Chondrocyte (in vitro differentiated cells): Measurements from ENCODE around the gene RPAIN. TPM values are rescaled to one million over a fixed set of nuclear protein-coding genes. Genes with fewer than 3 reads are reported as not detected.
A peak's percentile ranks its signal among the peaks of the same experiment; 100 is the strongest.

Experiments used
- DNase-seq: peaks from one replicate; pipeline ENCODE4 v3.0.0; 2021; ENCODE audit warnings: mixed read lengths, low spot score
- H3K27ac Mint-ChIP-seq: one replicate; pipeline ENCODE4 v1.8.0; 2021; ENCODE audit warnings: mild to moderate bottlenecking, moderate library complexity, mixed read lengths; ENCODE audit not compliant: unreplicated experiment
- H3K27me3 Mint-ChIP-seq: 2 replicates; pipeline ENCODE4 v1.8.0; 2021; ENCODE audit warnings: low read depth, mixed read lengths
- H3K36me3 Mint-ChIP-seq: 2 replicates; pipeline ENCODE4 v1.8.0; 2021; ENCODE audit warnings: low read depth, mixed read lengths
- H3K4me1 Mint-ChIP-seq: 2 replicates; pipeline ENCODE4 v1.8.0; 2021; ENCODE audit warnings: low read depth, mild to moderate bottlenecking, mixed read lengths
- H3K4me3 Mint-ChIP-seq: one replicate; pipeline ENCODE4 v1.8.0; 2021; ENCODE audit warnings: mild to moderate bottlenecking, moderate library complexity, mixed read lengths; ENCODE audit not compliant: unreplicated experiment
- H3K9me3 Mint-ChIP-seq: 2 replicates; pipeline ENCODE4 v1.8.0; 2021; ENCODE audit warnings: low read depth, mixed read lengths
- total RNA-seq: library from RNA; stranded (reverse); gene quantifications from 3 replicates; pipeline ENCODE4 v1.2.1, GENCODE V29; 2021
- TF ChIP-seq, protein P1 (sequence below): fragments of 200-600 bp; sonication (generic); IDR thresholded peaks from 2 replicates; pipeline ENCODE4 v1.5.0; 2021; ENCODE audit warnings: antibody characterized with exemption, mild to moderate bottlenecking, moderate library complexity

Gene RPAIN
- total RNA-seq, 1 donor from 2014 or later: 35.1 TPM

DNA sequence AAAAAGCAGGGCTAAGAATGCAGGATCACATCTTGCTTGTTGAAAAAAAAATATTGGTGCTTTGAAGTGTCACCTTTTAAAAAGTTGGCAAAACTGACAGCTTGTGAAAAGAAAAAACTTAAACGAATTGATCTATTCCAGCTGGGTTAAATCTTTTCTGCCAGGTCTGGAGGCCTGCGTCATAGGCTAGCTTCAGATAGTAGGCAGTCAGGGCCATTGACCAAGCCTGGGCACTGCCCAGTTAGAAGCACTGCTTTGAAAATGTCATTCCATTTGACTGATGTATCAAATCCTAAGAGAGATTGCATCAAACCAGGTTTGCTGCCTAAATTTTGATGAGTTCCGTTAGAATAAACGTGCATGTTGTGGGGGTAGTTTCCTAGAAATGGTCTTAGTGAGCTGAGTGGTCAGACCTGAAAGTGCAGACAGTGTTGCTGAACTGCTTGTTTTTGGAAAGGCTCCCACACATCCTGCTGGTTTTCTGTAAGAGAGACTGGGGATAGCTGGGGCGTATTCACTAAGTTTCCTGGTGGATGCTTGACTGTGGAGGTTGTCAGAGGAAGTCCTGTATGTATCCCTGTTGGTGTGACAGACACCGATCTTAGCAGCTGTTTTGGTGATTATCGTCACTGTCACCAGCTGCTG lies 39.4 kb upstream of the RPAIN start:
- Mint-ChIP-seq H3K4me3 (no peak overlapping the region), H3K36me3 (peaks cover 43% of the 10 kb centered on the region), H3K27ac (peak overlapping the region; percentile 28), H3K4me1 (peaks cover 3% of the 10 kb centered on the region), H3K27me3 (no peaks in the 10 kb centered on the region), H3K9me3 (no peaks in the 10 kb centered on the region)
- TF ChIP-seq, protein P1, sequence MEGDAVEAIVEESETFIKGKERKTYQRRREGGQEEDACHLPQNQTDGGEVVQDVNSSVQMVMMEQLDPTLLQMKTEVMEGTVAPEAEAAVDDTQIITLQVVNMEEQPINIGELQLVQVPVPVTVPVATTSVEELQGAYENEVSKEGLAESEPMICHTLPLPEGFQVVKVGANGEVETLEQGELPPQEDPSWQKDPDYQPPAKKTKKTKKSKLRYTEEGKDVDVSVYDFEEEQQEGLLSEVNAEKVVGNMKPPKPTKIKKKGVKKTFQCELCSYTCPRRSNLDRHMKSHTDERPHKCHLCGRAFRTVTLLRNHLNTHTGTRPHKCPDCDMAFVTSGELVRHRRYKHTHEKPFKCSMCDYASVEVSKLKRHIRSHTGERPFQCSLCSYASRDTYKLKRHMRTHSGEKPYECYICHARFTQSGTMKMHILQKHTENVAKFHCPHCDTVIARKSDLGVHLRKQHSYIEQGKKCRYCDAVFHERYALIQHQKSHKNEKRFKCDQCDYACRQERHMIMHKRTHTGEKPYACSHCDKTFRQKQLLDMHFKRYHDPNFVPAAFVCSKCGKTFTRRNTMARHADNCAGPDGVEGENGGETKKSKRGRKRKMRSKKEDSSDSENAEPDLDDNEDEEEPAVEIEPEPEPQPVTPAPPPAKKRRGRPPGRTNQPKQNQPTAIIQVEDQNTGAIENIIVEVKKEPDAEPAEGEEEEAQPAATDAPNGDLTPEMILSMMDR: no peak
- DNase-seq: no peak

DNA sequence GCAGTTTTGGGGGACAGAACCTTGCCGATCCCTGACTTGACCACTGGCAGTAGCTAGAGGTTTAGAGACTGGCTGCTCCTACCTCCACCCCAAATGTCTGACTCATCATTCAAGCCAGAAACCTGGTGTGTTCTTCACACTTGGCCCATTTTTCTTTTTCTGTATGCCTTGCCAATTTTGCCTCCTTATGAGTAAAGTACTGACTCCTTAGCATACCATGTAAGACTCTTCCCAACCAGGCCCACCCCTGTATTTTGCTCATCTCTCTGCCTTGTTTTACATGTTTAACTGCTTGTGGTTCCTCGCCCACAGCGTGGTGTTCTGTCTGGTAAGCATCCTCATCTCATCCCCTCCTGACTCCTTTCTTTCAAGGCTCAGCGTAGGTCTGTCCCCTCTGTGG lies 38.4 kb upstream of the RPAIN start:
- Mint-ChIP-seq H3K27me3 (no peaks in the 10 kb centered on the region), H3K4me1 (peaks cover 3% of the 10 kb centered on the region), H3K27ac (peak overlapping the region; percentile 11), H3K4me3 (no peak overlapping the region), H3K9me3 (no peaks in the 10 kb centered on the region), H3K36me3 (peaks cover 45% of the 10 kb centered on the region)
- DNase-seq: no peak
- TF ChIP-seq, protein P1: no peak

DNA sequence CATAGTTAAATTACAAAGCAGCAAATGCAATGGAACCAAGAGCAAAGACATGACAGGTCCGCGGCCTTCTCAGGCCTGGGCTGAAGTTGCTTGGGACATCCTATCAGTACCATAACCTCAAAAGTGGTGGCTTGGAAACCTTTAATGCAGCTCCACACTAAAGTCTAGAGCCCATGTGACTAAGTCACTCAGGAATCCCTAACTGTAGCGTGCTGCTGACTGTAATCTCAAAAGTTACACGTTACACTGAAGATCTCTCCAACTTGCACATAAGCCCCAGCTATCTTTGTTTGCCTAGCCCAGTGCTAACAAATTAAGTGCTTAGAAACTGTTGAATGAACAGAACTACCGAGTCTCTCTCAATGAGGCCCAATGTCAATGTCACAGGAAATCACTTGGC lies 28.3 kb upstream of the RPAIN start:
- Mint-ChIP-seq H3K4me3 (no peak overlapping the region), H3K36me3 (peaks cover 40% of the 10 kb centered on the region), H3K27me3 (no peaks in the 10 kb centered on the region), H3K4me1 (no peaks in the 10 kb centered on the region), H3K27ac (no peak overlapping the region), H3K9me3 (no peaks in the 10 kb centered on the region)
- TF ChIP-seq, protein P1: no peak
- no peak for DNase-seq

DNA sequence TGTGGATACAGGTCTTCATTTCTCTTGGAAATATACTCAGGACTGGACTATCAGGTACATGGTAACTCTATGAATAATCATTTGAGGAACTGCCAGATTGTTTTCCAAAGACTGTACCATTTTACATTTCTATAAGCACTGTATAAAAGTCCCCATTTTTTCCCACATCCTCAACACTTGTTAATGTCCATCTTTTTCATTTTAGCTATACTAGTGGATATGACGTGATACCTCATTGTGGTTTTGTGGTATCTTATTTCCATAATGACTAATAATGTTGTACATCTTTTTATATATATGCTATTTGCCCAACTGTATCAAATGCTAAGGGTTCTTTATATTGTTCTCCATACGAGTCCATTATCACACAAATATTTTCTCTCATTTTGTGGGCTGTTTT lies 23.4 kb upstream of the RPAIN start:
- no peaks in the 10 kb centered on the region for H3K9me3 Mint-ChIP-seq
- no peaks in the 10 kb centered on the region for H3K4me1 Mint-ChIP-seq
- TF ChIP-seq, protein P1: no peak
- H3K27ac Mint-ChIP-seq: no peak overlapping the region
- no peak overlapping the region for H3K4me3 Mint-ChIP-seq
- H3K27me3 Mint-ChIP-seq: no peaks in the 10 kb centered on the region
- DNase-seq: no peak
- peaks cover 43% of the 10 kb centered on the region for H3K36me3 Mint-ChIP-seq

DNA sequence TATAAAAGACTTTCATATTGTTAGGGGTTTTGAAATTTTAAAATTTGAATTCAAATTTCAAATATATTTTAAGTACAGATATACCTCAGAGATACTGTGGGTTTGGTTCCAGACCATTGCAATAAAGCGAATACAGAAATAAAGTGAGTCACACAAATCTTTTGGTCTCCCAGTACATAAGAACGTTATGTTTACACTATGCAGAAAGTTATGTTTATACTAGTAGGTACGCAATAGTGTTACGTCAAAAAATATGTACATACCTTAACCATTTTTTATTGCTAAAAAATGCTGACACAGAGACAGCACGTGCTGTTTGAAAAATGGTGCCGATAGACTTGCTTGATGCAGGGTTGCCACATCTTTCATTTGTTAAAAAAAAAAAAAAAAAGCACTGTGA lies 20.2 kb upstream of the RPAIN start:
- Mint-ChIP-seq H3K4me1 (no peaks in the 10 kb centered on the region), H3K27me3 (no peaks in the 10 kb centered on the region), H3K4me3 (no peak overlapping the region), H3K27ac (no peak overlapping the region), H3K9me3 (no peaks in the 10 kb centered on the region), H3K36me3 (peaks cover 34% of the 10 kb centered on the region)
- TF ChIP-seq, protein P1: no peak
- DNase-seq: no peak
